Measurements from ENCODE around the gene WSCD2.

DNA sequence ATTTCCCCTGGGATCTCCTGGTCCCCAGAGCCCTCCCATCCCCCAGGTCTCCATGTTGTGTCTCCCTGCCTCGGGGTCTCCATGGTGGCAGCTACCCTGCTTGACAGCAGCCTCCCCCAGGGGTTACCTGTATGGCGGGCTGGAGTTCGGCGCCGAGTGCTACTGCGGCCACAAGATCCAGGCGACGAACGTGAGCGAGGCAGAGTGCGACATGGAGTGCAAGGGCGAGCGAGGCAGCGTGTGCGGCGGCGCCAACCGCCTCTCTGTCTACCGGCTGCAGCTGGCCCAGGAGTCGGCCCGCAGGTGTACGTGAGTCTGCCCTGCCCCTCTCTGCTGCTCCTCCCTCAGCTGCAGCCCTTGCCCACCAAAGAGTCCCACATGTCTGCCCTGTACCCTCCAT, 80.9 kb downstream of the WSCD2 start:
- TF ChIP-seq, protein P1, sequence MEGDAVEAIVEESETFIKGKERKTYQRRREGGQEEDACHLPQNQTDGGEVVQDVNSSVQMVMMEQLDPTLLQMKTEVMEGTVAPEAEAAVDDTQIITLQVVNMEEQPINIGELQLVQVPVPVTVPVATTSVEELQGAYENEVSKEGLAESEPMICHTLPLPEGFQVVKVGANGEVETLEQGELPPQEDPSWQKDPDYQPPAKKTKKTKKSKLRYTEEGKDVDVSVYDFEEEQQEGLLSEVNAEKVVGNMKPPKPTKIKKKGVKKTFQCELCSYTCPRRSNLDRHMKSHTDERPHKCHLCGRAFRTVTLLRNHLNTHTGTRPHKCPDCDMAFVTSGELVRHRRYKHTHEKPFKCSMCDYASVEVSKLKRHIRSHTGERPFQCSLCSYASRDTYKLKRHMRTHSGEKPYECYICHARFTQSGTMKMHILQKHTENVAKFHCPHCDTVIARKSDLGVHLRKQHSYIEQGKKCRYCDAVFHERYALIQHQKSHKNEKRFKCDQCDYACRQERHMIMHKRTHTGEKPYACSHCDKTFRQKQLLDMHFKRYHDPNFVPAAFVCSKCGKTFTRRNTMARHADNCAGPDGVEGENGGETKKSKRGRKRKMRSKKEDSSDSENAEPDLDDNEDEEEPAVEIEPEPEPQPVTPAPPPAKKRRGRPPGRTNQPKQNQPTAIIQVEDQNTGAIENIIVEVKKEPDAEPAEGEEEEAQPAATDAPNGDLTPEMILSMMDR (IDR thresholded peaks at IDR 0.05) = no peak
- TF ChIP-seq POLR2AphosphoS5 (IDR thresholded peaks at IDR 0.05) (no peak), POLR2A (IDR thresholded peaks at IDR 0.05) (no peak)

Data from breast epithelium (tissue), 3 donors.